NCI-H1048 (cell line): ENCODE results near the gene EMX2.

Experiments
- DNase-seq: peaks from one replicate; lab custom pipeline; 2025; lab: John Stamatoyannopoulos, UW

The EMX2 gene

DNA sequence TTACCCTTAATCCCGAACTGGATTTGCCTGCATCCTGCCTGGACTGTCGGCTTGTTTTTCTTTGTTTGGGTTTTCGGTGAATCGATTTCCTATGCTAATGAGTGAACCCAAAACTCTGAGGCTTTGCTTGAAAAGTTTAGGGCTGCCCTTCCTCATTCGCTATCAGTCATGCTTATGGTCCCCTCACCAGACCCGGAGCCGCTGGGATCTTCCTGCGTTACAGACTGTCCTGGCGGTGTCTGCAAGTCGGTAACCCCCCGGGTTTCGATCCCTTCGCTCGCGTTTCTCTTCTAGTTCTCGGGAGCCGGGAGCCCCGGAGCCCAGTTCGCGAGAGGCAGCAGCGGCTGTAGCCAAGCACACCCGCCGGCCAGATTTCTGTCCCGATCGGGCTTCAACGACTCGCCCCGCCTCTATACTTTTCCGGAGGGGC, 2.2 kb downstream of the EMX2 start:
- no peak for DNase-seq

DNA sequence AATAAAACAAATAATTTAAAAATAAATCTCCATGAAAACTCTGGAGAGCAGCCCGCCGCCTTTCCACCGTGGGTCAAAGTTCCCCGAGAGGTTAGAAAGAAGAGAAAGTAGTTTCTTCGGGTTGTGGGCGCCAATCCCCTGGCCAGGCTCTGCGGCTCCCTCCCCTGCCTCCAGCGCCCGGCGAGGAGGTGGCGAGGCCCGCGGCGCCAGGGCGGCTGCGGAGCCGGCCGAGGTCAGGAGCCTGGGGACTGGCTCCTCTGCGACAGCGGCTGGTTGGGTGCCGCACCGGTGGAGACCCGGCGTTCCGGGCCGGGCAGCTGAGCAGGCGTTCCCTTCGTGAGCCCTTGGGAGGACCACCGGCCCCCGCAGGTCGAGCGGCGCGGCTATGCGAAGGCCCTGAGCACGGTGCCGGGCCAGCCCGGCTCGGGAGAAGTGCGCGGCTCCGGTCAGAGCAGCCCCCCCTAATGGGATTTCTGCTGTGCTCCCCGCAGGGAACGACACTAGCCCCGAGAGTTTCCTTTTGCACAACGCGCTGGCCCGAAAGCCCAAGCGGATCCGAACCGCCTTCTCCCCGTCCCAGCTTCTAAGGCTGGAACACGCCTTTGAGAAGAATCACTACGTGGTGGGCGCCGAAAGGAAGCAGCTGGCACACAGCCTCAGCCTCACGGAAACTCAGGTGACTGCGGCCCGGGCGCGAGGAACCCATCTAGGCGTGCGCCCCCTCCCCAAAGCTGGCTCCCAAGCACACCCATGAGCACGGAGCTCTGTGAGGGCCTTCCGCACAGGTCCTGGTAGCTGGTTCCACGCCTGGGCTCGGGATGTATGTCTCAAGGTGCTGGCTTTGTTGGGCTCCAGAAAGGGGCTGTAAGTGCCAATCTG, 2.8 kb downstream of the EMX2 start:
- DNase-seq: no peak

DNA sequence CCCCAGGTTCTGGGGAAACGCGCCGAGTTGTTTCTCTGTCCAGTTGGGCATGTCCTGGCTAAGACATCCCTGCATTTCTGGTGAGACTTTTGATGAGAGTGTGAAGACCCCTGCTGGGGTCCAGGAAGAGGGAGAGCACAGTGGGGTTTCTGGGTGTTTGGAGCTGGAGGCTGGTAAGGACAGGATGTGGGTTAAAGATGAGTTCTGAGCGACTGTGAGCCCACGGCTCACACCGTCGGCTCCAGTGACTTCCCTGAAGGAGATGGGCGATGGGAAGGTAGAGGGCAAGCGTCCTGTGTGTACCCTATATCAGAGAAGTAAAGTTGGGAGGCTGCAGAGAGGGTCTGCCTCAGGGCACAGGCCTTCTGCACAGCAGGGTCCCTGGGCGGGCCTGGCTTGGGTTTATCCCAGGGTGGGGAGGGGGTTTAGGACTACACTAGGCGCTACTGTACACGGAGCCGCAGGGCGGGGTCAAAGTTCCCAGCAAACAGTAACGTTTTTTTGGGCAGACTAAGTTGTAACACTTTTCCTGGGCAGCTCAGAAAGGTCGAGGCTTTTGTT, 3.6 kb downstream of the EMX2 start:
- DNase-seq: no peak

DNA sequence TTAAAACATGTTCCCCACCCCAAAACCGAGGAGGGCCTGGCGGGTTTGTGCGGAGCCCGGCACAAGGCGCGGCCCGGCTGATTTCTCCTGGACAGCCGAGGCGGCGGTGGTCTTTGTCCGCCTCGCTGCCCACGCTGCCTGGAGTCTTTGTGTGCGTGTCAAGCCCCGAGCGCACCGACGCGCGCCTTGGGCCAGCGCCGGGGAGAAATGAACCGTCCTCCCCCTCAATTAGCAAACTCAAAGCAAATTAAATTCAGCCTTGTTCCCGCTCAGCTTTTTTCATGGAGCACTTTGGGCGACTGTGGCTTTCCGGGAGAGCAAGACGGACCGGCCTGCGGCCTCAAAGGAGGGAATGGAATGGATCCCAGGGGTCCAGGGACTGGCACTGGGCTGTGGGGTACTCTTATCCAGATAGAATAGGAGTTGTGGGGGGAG, 4.1 kb downstream of the EMX2 start:
- DNase-seq: no peak

DNA sequence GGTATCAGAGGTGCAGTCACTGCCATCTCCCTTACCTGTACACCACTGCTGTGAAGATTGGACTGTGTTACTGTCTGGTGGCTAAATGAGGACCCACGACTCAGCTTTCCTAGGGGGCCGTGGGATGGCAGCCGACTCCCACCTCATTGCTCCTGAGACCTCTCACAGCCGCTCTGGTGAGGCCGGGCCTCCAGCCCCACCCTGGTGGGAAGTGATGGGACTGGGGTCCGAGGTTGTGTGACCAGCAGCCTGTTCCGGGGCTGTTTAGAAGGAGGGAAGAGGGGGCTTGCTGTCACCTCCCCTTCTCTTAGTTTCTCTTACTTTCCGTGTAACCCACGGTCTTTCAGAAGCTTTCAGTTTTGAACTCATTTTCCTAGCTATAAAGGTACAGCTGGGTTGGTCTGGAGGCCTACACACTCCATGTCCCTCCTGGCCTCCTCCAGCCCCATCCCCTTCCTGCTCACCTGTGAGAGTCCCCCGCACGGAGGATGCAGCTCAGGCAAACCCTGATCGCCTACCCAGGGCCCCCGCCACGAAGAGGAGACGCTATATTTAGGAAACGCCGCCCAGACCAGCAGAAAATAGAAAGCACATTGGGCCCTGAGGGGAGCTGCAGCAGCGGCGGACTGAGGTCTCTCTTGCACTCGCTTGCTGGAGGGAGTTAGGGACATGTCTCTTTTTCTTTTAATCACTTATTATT, 4.6 kb downstream of the EMX2 start:
- DNase-seq: no peak

DNA sequence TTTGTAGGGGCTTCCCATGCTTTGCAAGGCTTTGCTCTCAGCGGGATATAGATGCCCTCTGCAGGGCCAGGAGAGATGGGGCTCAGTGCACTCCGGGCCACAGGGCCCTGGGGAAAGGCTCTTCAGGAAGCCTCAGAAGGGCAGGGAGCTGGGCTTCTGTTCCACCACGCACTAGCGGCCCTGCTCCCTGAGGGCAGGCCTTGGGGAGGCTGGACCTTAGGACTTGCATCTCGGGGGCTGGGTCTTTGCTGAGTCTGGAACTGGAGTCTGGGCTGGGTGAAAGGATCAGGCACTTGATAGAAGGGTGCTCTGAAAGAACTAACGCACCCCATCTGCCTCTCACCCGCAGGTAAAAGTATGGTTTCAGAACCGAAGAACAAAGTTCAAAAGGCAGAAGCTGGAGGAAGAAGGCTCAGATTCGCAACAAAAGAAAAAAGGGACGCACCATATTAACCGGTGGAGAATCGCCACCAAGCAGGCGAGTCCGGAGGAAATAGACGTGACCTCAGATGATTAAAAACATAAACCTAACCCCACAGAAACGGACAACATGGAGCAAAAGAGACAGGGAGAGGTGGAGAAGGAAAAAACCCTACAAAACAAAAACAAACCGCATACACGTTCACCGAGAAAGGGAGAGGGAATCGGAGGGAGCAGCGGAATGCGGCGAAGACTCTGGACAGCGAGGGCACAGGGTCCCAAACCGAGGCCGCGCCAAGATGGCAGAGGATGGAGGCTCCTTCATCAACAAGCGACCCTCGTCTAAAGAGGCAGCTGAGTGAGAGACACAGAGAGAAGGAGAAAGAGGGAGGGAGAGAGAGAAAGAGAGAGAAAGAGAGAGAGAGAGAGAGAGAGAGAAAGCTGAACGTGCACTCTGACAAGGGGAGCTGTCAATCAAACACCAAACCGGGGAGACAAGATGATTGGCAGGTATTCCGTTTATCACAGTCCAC, 5.4 kb downstream of the EMX2 start:
- DNase-seq: no peak

DNA sequence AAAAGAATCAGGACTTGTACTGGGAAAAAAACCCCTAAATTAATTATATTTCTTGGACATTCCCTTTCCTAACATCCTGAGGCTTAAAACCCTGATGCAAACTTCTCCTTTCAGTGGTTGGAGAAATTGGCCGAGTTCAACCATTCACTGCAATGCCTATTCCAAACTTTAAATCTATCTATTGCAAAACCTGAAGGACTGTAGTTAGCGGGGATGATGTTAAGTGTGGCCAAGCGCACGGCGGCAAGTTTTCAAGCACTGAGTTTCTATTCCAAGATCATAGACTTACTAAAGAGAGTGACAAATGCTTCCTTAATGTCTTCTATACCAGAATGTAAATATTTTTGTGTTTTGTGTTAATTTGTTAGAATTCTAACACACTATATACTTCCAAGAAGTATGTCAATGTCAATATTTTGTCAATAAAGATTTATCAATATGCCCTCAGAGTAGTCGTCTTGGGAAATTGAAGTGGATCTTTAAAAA, 6.6 kb downstream of the EMX2 start:
- DNase-seq: no peak

DNA sequence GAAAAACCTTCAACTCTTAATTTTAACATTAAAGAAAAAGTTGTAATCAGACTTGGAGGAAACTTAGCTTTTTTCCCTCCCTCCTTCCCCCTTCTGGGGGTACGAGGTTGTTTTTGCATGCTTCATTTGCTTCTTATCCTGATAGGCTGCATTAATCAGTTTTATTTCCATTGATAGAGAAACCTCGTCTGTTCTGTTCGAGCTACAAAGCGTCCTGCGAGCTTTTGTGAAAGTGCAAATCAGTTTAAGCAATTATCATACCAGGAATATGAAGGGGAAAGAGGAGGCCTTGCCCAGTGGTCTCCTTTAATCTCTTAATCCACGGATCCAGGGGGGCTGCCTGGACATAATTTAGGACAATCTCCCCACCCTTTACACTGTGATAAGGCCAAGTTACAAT, 7.5 kb downstream of the EMX2 start:
- DNase-seq: no peak

DNA sequence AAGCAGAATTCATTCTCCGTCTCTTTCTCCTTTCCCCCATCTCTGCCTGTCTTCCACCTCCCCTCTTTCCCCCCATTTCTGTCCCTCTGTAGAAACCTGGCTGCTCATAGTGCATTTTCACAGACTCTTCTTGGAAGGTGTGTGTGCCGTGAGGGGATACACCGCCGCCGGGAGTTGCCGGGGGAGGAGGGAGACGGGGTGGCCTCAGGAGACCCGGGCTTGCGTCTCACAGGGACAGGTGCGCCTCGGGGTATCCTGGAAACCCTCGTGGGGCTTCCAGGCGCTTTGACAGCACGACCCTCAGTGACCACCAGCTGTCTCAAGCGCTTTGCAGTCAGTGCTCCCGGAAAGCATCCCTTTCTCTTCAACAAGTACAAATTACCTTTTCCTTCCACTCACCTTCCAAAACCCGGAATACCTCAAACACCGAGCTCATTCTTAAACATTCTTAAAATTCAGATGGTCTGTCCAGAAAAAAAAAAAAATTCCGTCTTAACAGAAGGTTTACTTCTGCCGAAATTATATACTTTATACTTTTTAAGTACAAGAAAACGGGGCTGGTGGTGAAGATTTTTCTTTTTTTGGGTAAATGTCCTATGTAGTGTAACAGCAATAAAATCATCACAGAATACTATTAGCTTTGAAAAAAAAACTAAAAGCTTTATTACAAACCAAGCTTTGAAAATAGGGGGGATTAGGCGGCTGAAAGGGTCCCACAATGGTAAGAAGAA, 8.2 kb downstream of the EMX2 start:
- no peak for DNase-seq

DNA sequence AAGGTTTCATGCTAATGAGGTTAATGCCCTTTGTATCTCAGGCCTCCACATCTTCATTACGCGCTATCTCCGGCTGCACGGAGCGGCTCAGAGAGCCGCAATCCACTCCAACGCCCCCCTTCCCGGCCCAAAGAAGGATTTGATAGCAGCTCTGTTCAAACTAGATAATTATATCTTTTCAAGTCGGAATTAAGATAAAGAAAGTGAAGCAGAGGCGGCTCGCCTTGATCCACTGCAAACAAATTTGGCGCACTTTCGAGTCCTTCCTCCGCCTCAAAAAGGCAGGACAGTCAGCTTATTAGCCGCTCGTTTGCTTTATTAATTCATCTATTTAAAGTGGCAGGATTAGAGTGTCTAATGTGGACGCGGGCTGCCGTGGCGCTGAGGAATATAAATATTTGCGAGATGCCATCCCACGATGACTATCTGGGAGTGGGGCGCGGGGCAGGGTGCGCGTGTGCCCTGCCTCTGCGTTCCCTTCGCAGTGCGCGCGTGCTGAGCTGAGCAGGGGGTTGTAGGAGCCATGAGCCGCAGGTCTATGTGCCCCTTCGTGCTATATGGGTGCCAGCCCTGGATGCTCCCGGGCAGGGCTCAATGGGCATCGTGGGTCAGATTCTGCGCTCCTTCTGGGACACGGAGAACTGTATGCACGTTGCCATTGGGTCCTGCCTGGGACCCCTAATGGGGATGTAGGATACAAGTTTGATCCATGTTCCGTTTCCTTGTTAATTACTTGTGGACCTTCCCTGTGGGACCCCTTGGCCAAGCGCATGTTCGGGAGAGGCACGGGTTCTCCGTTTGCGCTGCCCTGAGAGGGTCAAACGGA, 9.0 kb downstream of the EMX2 start:
- DNase-seq: no peak

DNA sequence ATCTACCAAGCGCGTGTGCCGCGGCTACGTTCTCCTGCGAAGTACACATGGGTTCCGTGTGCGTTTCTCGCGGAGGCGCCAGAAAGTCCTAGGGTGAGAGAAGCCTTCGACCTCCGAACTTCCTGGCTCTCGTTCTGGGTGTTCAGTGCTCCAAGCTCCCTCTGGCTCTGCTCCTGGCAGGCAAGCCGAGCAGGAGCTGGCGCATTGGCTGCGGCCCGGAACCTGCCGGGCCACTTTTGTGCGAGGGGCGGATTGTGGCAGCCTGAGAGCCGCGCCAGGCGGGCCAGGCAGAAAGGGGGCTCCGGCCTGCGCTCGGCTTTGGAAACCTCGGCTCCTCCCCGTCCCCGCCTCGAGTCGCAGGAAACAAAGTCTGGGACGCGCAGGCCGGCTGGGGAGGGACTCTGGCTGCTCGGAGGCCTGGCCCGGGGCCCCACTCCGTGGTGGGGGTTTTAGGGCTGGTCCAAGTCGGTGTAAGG, 9.6 kb downstream of the EMX2 start:
- DNase-seq: no peak

DNA sequence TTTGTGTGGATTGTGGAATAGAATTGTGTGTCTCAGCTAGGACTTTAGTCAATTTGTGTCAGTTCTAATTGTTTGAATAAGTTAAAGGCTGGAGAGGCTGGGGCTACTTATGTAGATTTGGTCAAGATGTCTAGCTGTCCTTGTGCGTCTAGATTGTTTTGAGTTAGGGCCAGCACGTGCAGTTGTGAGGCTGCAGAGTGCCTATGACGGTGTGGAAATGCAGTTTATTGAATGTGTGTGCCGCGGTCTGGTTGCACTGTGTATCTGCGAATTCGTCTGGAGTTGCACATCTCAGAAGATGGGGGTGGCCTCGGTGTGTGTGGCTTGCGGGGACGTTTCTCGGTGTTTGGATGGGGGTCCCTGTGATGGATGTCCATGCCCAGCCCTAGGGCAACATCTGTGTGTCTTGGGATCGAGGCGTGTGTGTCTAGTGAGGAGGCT, 10.2 kb downstream of the EMX2 start:
- no peak for DNase-seq

DNA sequence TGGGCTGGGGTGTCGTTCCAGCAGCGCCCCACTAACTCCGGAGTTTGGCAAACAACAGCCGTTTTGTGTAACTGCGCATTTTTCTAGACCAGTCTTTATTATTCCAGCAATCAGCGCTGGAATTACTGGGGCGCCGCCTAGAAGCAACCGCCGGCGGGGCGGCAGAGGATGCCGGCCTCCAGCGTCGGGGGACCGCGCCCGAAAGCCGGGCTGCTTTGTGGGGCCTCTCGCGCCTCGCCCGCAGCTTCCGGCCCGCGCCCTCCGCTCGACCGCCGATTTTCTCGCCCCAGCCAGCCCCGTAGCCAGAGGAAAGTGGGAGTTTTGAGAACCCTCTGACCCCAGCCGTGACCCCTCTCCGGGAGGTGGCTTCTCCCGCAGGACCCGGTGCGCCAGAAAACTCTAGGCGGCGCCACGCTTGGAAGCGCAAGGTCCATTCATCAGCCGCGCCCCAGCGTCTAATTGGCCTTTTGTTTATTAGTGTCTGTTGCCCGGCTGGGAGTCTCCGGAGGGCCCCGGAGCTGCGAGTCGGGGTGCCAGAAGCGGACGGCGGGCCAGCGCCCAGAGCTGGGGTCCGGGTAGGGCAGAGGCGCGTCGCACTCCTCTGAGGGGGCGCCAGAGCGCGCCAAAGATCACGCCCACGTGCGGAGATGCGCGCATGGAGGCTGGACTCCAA, 10.7 kb downstream of the EMX2 start:
- no peak for DNase-seq

DNA sequence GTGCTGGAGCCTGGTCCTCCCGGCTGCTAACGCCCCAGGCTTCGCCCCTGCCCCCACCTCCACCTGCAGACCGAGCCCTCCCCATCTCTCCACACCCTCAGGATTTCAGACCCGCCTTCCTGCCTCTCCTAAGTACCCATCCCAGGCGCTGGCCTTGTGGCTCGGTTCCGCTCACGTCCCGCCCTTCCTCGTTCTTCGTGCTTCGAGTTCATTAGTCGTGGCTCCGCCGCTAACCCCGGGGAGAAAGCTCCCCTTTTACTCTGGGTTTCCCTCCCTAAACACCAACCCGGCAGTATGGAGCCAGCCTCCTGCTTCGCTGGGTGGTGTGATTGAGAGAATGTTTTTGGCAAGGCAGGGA, 11.2 kb downstream of the EMX2 start:
- DNase-seq: no peak

DNA sequence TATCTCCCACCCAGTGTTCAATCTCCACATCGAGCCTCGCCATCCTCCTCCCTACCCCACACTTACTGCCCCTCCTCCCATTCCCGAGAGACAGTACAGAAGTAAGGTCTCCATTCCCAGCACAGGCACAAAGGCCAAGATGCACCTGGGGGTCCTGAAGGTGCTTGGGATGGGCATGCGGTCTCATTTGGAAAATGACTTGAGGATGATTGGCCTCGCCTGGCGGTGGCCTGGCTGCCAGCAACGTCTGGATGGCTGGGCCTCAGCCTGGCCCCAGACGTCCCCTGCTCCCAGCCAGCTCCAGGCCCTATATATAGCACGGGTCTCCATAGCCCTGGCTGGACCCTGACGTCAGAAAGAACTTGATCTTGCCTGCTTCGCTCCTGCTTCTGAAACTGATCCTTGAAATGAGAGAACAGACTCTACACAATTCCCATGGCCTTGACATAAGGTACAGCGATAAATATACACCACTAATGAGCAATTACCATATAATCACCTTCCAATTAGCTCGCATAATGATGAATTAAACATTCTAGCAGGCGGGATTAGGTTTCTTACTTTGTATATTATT, 11.8 kb downstream of the EMX2 start:
- no peak for DNase-seq

DNA sequence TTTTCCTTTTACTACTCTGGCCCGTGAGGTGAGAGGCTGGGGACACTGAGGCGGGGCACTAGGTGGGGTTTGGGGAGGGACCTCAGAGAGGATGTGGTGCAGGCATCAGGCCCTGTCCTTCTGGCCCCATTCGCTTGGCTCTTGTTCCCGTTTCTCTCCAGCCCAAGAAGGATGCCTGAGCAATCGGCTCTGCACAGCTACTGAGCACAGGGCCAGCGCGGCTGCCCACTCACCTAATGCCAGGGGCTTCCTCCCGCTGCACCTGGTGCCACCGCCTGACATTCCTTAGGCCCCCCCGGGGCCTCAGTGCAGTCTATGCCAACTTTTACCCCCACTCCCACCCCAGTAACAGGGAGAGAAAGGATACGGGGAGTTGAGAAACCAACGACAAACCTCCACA, 12.5 kb downstream of the EMX2 start:
- no peak for DNase-seq

DNA sequence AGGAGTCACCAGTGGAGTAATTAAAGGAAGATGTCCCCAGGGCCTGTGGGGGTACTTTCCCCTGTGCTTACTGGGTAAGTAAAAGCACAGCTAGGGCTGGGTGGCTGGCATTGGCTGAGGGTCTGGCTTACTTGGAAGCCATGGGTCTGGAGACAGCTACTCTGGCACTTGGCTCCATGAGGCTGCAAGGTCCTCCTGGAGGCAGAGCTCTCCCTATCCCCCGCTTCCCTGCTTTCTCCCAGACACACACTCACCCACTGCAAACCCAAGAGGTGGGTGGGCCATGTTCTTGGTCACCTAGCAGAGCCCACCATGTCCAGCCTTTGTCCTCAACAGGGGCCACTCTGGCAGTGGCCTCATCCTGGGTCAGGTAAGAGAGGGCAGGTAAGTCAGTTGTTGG, 13.3 kb downstream of the EMX2 start:
- no peak for DNase-seq

DNA sequence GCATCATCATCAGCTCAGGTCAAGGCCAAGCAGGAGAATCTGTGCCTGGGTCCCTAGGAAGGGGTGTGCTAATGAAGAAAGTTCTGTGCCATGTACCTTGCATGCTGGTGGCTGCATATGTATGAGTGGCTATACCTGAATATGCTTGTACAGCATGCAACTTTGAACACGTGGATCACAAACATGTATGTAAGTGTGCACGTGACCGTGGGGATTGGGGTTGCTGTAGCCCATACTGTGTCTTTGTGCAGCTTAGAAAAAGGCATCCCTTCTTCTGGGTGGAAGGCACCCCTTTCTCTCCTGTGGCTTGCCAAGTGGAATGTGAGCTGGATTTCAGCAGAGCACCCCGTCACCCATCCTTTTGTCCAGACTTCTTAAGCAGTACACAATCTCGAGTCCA, 13.8 kb downstream of the EMX2 start:
- DNase-seq: no peak

DNA sequence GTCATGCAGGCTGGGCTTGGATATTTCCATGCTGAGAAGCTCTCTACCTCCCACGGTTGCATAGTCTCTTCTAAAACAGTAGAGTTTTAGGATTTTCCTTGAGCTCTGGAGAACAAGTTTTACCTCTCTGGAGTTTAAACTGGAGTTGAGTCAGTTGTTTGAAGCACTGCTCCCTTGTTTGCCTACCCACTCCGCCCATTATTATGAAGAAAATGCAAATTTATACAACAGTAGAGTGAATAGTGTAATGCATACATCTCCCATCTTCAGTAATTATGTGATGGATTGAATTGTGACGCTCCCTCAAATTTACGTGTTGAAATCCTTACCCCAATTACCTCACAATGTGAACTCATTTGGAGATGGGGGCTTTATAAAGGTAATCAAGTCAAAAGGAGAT, 17.2 kb downstream of the EMX2 start:
- no peak for DNase-seq
